Activated naive CD8-positive, alpha-beta T cell (primary cell): ENCODE measurements around the gene SSX2IP.
"Not testable (repeated sequence)": the region's sequence is repeated elsewhere in the genome, so short reads cannot be mapped to it uniquely, and the experiment has no call there.

ENCODE experiments used
- H3K27ac Mint-ChIP-seq: one replicate; pipeline ENCODE4 v1.8.0; 2021; ENCODE audit warnings: mixed read lengths
- H3K27me3 Mint-ChIP-seq: one replicate; pipeline ENCODE4 v1.8.0; 2021; ENCODE audit warnings: mixed read lengths
- H3K36me3 Mint-ChIP-seq: one replicate; pipeline ENCODE4 v1.8.0; 2021; ENCODE audit warnings: mixed read lengths
- H3K4me1 Mint-ChIP-seq: one replicate; pipeline ENCODE4 v1.8.0; 2021; ENCODE audit warnings: low read depth, mixed read lengths
- H3K4me3 Mint-ChIP-seq: one replicate; pipeline ENCODE4 v1.8.0; 2021; ENCODE audit warnings: mild to moderate bottlenecking, mixed read lengths
- H3K9me3 Mint-ChIP-seq: one replicate; pipeline ENCODE4 v1.8.0; 2021; ENCODE audit warnings: low read depth, mixed read lengths

Gene SSX2IP

DNA sequence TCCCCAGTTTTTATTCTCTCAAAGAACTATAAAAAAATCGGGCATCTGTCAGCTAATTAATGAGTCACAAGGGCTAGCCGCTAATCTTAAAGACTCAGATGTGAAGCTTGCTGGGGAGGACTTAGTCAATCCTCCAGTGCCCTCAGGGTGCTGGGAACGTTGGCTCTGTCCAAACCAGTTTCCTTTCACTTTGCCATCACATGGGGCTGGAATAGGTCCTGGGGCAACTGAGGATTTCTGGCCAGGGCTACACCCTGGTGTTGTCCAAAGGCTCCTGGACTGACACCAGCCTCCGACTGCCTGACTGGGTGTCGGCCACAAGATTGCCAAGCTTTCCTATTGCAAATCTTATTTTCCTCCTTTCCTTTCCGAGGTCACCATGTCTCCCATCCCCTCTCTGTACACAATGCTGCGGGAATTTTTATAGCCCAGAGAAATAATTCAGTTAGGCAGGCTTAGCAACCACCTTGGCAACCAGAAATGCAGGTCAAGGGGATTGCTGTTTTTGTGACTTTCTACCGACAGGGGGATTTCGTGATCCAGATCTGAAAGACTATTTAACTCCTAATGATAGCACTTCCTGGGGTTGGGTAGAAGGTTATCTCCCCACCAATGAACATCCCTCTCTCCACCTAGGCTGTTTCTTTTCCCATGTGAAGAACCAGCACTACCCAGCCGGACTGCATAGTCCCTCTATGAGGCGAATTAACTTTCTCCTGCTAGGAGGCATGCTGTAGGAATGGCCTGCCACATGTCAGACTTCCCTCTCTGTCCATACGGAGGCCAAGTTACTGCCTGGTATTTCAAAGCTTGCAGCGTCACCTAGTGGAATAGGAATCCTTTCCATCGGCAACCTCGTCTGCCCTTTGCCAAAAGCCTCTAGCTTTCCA is 86.1 kb downstream of the SSX2IP start:
- Mint-ChIP-seq H3K36me3 (peaks cover 19% of the 10 kb centered on the region), H3K9me3 (peaks cover 23% of the 10 kb centered on the region), H3K4me3 (no peak overlapping the region), H3K27me3 (no peaks in the 10 kb centered on the region), H3K4me1 (peaks cover 14% of the 10 kb centered on the region), H3K27ac (no peak overlapping the region)

DNA sequence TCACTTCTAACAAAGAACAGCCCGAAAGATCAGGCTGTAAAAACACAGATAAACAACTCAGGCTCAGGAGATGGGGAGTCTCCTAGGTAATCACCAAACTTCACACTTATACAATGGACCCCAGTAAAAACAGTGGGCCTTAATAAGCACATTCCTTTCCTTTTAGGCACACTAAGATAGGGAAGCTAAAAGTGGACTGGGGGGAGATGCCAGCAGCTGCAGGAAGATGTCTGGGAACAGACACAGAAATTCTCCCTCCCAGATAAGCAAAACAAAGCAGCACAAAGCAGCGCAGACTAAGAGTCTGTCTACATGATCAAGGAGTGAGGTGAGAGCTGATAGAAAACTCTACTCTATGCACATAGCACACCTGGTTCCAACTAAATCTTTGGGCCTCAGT is 87.0 kb downstream of the SSX2IP start:
- peaks cover 19% of the 10 kb centered on the region for H3K36me3 Mint-ChIP-seq
- peaks cover 23% of the 10 kb centered on the region for H3K9me3 Mint-ChIP-seq
- H3K4me3 Mint-ChIP-seq = no peak overlapping the region
- no peaks in the 10 kb centered on the region for H3K27me3 Mint-ChIP-seq
- H3K27ac Mint-ChIP-seq = no peak overlapping the region
- peaks cover 23% of the 10 kb centered on the region for H3K4me1 Mint-ChIP-seq

DNA sequence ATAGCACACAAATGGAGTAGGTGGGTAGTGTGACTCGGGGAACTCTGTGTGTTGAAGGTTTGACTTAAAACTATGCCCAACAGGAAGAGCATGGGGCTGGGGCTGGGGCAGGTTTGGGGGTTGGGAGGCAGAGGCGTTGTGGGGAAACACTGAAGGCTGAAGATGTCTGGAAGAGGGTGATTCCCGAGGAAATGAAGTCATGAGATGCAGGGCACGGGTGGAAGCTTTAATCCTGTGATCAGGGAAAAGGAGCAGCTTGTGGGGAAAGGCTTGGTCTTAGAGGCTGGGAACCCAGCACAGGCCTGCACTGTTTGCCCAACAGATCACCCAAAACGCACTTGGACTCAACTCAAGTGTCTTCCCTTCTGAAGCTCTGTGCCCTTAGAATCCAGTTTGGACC is 89.5 kb downstream of the SSX2IP start:
- Mint-ChIP-seq H3K27me3 (no peaks in the 10 kb centered on the region), H3K4me3 (no peak overlapping the region), H3K27ac (peak overlapping the region; percentile 91), H3K9me3 (peaks cover 14% of the 10 kb centered on the region), H3K36me3 (peaks cover 11% of the 10 kb centered on the region), H3K4me1 (peaks cover 23% of the 10 kb centered on the region)

DNA sequence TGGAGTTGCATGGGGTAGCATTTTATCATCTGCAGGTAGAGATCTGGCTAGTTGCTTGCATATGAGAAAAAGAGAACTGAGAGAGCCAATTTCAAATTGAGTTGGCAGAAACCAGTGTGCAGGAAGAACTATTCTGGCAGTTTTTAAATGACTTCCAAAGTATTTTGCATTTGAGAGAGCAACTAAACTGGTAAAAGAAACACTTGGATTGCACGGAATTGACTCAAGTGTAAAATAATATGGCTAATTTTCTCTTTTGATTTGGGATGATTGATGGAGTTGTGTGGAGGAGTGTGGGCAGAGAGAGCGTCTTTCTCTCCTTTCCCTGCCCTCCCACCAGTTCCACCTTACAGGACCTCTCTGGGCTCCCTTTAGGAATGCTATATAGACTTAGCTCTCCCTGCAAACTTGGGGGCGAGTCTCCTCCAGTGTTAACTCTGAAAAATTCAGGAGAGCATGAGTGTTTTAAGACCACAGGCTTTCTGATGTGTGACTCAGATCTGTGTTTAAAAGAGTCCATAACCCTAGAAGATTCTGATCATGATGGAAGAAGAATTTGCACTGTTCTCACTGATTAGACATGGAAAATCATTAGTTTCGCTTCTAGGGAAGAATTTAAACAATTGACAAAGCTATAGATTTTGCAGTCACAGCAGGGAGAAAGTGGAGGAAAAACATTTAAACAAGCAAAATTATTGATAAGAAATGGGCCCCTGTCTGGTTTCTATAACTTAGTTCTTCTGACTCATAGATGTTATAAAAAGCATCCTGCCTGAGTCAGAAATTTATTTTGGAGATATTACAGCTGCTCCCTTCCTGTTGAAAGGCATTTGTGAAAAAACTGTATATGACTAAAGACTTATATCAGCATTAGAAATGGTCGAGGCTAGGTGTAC is 91.2 kb downstream of the SSX2IP start:
- H3K36me3 Mint-ChIP-seq = peaks cover under 1% of the 10 kb centered on the region
- no peaks in the 10 kb centered on the region for H3K9me3 Mint-ChIP-seq
- no peaks in the 10 kb centered on the region for H3K27me3 Mint-ChIP-seq
- H3K27ac Mint-ChIP-seq = peak overlapping the region; percentile 91
- H3K4me3 Mint-ChIP-seq = peak overlapping the region; percentile 52
- H3K4me1 Mint-ChIP-seq = peaks cover 23% of the 10 kb centered on the region

DNA sequence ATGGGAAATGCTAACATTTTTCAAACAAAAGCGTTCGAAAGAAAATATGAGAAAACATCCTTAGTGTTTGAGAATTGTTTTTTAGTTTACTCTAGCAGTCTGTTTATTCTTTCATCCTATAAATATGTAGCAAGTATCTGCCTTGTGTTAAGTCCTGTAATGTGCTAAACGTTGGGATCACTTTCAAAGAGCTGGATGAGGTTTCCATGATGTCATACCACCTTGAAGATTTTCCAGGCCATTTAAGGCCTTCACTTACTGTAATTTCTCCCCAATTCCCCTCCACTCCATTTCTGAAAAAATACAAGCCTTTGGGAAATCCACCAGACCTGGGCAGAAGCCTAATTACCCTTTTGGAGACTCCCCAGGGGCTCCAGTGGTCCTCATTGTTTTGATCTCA is 91.8 kb downstream of the SSX2IP start:
- H3K4me1 Mint-ChIP-seq = peaks cover 23% of the 10 kb centered on the region
- no peaks in the 10 kb centered on the region for H3K9me3 Mint-ChIP-seq
- H3K4me3 Mint-ChIP-seq = no peak overlapping the region
- no peaks in the 10 kb centered on the region for H3K27me3 Mint-ChIP-seq
- no peaks in the 10 kb centered on the region for H3K36me3 Mint-ChIP-seq
- peak overlapping the region; percentile 91 for H3K27ac Mint-ChIP-seq

DNA sequence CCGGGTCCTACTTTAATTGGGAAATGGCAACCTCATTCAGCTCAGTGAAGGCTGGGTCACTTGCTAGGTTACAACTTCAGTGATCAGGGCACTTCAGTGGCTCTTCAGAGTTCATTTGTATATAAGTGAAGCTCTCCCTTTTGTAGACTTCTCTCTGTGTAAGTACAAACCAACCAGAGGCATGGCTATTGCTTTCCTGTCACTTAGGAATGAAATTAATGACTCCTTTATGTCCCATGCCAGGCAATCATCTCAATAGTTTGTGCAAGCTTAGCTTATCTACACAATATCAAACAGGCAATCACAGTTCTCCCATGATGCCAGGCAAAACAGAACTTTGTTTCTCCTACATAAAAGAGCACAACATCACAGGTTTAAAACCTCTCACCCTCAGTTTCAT is 93.2 kb downstream of the SSX2IP start:
- H3K9me3 Mint-ChIP-seq = peaks cover 3% of the 10 kb centered on the region
- peaks cover 23% of the 10 kb centered on the region for H3K4me1 Mint-ChIP-seq
- H3K27ac Mint-ChIP-seq = no peak overlapping the region
- no peaks in the 10 kb centered on the region for H3K27me3 Mint-ChIP-seq
- H3K4me3 Mint-ChIP-seq = no peak overlapping the region
- H3K36me3 Mint-ChIP-seq = no peaks in the 10 kb centered on the region

DNA sequence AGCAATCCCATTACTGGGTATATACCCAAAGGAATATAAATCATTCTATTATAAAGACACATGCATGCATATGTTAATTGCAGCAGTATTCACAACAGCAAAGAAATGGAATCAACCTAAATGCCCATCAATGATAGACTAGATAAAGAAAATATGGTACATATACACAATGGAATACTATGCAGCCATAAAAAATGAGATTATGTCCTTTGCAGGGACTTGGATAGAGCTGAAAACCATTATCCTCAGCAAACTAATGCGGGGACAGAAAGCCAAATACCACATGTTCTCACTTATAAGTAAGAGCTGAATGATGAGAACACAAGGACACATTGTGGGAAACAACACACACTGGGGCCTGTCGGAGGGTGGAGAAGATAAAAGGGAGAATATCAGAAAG is 95.3 kb downstream of the SSX2IP start:
- H3K27ac Mint-ChIP-seq, H3K4me3 Mint-ChIP-seq, H3K27me3 Mint-ChIP-seq, H3K36me3 Mint-ChIP-seq, H3K9me3 Mint-ChIP-seq: not testable (repeated sequence)
- peaks cover 18% of the 10 kb centered on the region for H3K4me1 Mint-ChIP-seq
